Measurements from ENCODE around the gene TMPRSS2.

TMPRSS2 gene

DNA sequence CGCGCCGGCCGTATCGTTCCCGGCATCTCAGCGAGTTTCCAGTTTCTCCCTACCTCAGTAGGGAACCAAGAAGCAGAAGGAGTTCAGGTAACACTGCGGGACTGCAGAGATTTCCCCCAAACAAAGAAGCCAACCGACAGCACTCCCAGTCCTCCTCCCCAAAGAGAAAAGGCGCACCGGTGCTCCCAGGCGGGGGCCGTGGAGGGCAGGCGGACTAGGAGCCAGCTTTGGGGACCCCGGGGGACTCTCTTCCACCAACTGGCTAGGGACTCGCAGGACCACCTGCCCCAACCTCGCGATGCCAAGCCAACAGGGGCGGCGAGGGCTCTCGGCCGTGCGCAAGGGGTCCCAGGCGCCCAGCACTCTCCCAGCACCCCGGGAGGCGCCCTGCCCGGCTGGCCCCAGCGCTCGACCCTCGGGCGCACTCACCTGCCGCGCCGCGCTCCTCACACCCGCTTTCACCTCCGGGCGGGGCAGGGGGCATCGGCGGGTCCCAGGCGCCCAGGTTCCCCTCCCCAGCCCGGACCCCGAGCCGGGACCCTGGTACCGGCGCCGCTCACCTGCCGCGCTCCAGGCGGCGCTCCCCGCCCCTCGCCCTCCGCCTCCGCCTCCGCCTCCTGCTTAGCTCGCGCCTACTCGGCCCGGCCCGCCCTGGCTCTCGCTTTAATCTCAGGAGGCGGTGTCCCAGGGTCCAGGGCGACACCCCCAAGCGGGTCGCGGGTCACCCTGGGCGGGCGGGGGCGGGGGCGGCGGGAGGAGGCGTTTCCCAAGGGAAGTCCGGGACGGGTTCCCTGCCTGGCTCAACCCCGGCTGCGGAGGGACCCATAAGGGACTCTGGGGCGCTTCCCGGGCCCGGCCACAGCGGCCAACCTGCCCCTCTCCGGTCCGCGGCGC is at the start of gene TMPRSS2:
TSS of gene TMPRSS2 (minus strand) at position 638 of the 894 bp plus-strand sequence. CDS start 10,025 bp downstream, outside the sequence.
- DNase-seq (ENCODE audit: low read depth in 2 of 2): no peak

DNA sequence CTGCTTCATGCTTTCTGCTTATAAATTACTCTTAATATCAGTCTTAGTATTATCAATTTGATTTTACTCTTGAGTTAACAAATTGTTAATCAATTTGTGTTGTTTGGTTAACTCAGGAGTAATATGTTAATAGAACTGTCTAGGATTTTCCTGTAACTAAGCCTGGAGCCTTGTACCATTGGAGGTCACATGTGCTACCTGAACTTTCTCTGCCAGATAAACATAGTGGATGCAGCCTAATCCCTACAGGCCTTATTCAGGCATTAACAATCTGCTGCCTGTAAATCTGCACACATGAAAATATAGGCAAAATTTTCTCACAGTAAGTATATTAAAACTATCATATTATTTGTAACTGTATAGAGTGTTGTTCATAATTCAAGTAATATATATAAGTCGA is 47.1 kb upstream of the TMPRSS2 start:
- no peak for DNase-seq (ENCODE audit: low read depth in 2 of 2)

DNA sequence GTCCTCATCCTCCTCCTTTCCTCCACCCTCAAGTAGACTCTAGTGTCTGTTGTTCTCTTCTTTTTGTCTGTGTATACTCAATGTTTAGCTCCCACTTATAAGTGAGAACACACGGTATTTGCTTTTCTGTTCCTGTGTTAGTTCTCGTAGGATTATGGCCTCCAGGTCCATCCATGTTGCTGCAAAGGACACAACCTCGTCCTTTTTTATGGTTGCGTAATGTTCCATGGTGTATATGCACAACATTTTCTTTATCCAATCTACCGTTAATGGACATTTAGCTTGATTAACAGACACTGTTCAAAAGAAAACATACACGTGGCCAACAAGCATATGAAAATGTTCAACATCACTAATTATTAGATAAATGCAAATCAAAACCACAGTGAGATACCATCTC is 44.3 kb upstream of the TMPRSS2 start:
- DNase-seq (ENCODE audit: low read depth in 2 of 2): no peak

DNA sequence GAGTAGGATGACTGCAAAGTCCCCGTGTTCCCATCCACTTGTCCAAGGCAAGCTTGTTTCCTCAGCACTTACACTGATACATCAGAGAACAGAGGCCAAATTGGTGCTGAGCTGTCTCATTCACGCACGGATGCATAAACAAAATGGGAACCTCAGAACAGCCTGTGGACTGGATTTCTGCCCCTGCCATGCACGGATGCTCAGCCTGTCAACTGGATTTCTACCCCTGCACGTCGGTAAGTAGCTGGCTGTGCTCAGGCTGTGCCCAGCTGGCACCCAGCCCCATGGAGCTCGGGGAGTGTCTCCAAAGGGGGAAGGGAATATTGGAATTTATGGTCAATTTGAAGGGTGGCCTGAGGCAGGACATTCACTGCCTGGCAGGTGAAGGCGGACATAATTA is 40.8 kb upstream of the TMPRSS2 start:
- no peak for DNase-seq (ENCODE audit: low read depth in 2 of 2)

DNA sequence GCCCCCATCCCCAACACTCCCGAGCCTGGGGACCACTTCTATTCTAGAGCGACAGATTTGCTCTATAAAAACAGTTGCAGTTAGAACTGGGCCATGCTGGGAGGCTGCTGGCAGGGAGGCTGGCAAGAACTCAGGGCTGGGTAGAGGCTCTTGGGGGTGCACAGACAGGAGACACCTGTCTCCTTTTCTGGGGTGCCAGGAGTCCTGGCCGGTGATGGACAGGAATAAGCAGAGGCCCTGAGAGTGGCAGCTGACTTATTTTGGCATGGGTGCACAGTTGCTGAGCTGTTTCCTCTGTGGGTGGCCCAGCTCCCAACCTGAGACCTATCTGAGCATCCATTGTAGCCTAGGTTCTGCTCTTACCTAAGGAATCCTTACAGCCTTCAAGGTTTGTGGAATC is 39.2 kb upstream of the TMPRSS2 start:
- no peak for DNase-seq (ENCODE audit: low read depth in 2 of 2)

DNA sequence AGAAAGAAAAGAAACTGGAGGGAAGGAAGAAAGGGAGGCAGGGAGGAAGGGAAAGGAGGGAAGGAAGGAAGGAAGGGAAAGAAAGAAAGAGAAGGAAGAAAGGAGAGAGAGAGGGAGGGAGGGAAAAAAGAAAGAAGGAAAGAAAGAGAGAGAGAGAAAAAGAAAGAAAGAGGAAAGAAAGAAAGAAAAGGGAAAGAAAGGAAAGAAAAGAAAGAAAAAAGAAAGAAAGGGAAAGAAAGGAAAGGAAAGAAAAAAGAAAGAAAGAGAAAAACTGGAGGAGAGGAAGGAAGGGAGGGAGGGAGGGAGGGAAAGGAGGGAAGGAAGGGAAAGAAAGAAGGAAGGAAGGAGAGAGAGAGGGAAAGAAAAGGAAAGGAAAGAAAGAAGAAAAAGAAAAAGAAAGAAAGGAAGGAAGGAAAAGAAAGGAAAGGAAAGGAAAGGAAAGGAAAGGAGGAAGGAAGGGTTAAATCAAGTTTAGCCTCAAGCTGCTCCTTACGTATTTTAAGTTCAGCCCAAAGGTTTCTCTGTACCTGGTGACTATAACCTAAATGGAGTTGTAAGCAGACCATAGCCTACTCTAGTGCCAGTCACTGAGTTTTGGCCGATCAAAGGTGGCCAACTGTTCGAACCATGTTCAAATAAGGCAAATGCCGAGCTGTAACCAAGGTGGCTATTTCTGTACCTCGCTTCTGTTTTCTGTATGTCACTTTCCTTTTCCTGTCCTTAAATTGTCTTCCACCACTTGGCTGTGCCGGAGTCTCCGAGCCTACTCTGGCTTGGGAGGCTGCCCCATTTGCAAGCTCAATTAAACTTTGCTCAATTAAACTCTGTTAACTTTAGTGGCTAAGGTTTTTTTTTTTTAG is 37.8 kb upstream of the TMPRSS2 start:
- DNase-seq (ENCODE audit: low read depth in 2 of 2): no peak

DNA sequence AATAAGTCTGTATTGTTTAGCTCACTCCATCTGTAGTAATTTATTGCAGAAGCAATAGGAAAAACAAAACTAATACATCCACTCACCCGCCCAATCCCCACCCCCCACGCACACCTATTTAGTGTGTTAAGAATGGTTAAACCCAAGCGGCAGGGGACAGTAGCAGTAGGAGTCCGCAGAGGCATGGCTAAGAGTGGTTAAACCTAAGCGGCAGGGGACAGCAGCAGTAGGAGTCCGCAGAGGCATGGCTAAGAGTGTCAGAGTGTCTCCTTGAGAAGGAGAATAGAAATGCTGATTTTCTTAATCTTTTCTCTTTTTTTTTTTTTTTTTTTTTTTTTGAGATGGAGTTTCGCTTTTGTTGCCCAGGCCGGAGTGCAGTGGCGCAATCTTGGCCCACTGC is 34.8 kb upstream of the TMPRSS2 start:
- no peak for DNase-seq (ENCODE audit: low read depth in 2 of 2)

DNA sequence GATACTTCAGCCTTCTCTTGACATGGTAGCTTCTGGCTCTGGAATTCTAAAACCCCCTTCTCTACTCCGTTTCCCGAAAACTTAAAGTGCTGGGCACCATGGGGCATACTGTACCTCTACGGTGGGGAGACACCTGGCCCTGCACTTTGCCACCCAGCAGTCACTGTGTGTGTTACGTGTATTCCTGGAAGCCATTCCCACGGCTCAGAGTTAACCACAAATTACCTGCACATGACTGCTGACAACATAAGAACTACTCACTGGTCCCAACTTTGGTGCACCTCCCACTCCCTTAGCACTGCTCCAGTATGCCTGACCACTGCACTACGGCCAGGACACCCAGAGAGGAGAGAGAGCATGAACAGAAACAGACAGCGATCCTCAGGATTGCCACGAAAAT is 29.4 kb upstream of the TMPRSS2 start:
- no peak for DNase-seq (ENCODE audit: low read depth in 2 of 2)

DNA sequence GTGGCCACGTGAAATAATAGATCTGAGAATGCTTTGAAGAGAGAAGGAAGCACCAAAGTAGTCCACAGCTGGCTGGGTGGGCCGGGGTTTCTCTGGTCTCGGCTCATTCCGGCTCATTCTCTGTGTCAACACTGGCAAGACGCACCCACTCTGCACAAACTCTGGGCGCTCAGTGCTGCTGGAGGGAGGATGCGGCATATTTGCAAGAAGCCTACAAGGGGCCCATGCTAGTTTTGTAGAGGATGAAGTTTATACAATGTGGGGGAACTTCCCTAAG is 28.8 kb upstream of the TMPRSS2 start:
- no peak for DNase-seq (ENCODE audit: low read depth in 2 of 2)

DNA sequence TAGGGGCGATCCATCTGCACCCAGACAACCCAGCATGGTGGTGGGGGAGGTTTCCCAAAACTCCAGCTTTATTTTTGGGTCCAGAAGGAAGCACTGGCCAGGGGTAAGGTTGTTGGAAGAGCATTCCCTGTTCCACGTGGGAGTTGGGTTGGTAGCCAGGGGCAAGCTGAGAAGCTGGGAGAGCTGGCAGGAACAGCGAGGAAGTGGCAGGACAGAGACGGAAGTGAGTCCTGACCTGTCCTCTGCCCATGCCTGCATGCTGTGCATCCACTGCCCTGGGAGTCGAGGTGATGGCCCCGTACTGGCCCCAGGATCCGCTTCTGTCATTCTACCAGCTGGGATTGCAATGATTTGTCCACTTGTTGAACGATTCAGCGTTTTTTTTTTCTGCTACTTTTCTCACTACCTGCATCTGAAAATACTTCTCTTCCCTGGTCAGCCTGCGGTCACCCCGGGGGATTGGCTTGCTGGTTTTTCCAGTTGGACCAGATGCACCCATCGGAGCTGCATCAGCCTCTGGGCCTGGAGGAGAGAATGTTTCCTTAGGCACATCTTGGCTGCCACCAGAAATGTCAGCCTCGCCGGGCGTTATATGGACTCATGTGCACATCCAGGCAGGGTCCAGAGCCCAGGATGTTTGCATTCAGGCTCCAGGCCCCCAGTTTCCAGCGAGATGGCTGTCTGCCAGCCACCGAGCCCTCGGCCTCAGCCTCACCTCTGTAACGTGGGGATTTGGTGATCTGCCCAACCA is 28.3 kb upstream of the TMPRSS2 start:
- DNase-seq (ENCODE audit: low read depth in 2 of 2): no peak

DNA sequence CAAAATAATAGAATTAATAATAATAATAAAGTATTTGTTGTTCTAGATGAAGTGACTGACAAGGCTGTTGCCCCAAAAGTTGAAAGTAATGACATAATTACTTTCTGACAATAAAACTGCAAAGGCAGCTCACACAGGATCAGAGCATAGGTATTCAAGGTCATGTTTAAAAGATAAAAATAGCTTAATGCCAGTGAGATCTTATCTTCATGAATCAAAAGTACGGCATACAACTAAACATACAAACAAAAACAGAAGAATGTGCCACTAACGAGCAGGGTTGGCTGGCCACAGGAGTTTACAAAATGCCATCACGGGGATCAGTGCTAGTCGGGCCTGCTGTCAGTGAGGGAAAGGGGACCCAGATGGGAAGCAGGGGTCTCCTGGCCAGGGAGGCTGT is 22.4 kb upstream of the TMPRSS2 start:
- DNase-seq (ENCODE audit: low read depth in 2 of 2): no peak

DNA sequence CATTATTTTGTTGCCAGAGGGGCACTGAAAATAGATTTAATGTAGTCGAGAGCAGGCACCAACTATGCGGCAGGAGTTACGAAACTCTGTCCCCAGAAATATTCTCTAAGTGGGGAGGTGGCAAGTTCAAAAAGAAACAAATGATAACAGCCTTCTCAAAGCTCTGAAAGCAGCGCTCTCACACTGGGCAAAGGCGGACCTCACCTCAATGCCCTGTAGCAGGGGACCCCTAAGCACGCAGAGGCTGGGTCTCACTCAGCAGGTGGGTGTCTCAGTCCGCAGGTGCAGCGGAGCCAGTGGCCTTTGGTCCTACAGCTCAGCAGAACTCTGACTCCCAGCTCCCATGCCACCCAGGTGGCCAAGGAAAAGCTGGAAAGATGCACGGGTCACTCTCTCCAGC is 21.8 kb upstream of the TMPRSS2 start:
- DNase-seq (ENCODE audit: low read depth in 2 of 2): no peak

DNA sequence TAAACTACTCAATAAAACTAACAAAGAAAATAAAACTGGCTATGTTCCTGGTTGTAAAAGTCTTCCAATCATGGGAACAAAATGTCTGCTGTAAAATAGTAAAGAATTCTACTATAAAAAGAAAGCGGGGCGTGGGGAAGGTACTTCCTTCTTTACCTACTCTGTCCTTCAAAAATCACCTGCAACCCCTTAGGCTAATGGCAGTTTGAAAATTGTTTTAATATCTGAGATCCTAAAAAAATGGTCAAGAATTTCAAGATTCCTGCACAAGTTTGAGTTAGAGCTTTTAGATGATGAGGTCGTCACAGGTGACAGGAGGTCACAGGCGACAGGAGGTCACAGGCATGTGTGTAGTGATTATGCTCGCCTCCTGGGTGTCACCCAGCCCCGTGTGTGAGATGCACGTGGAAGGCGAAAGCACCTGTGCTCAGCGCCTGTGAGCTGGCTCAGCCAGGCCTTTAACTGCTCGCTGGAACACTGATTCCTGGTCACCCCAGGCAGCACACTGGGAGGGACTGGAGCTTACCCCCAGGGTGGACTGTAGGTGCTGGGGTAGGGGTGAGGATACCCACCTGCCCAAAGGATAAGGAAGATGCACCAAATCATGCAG is 18.6 kb upstream of the TMPRSS2 start:
- no peak for DNase-seq (ENCODE audit: low read depth in 2 of 2)

DNA sequence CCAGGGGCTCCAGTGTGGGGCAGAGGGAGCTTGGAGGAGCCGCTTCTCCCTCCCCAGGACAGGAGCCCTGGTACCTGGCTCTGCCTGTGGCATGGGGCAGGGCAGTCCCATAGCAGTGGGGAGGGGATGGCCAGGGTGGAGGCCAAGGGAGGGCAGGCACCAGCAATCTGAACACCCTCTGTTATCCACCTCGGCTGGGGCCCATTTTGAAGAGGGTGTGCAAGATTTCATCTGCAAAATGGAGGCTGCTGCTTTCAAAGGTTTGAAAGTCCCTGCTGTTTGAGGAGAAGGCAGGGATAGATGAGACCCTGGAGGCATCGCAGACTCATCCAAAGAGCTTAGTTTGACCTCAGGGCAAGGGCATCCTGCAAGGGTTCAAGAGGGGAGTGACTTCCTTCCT is 15.2 kb upstream of the TMPRSS2 start:
- DNase-seq (ENCODE audit: low read depth in 2 of 2): no peak

DNA sequence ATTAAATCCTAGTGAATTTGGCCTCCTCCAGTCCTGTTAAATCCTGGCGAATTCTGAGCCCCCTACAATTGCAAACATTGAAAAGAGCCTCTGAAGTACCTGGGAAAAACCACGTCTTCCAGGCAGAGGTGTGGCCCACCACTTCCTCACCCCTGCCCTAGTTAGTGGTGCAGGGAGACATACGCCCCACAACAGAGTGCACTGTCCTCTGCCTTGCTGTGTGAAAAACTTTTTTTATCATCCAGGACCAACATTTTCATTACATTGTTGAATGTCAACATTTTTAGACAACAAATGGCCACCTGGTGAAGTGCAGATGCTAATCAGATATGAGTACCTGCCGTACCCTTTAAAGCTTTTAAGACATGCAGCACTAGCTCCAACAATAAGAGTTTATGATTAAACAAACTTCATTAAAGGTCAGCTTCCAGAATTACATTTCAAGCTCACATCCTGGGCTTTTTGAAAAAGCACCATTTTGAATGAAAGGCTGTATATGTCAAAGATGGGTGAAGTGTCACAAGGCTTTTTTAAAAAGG is 13.6 kb upstream of the TMPRSS2 start:
- DNase-seq (ENCODE audit: low read depth in 2 of 2): no peak

DNA sequence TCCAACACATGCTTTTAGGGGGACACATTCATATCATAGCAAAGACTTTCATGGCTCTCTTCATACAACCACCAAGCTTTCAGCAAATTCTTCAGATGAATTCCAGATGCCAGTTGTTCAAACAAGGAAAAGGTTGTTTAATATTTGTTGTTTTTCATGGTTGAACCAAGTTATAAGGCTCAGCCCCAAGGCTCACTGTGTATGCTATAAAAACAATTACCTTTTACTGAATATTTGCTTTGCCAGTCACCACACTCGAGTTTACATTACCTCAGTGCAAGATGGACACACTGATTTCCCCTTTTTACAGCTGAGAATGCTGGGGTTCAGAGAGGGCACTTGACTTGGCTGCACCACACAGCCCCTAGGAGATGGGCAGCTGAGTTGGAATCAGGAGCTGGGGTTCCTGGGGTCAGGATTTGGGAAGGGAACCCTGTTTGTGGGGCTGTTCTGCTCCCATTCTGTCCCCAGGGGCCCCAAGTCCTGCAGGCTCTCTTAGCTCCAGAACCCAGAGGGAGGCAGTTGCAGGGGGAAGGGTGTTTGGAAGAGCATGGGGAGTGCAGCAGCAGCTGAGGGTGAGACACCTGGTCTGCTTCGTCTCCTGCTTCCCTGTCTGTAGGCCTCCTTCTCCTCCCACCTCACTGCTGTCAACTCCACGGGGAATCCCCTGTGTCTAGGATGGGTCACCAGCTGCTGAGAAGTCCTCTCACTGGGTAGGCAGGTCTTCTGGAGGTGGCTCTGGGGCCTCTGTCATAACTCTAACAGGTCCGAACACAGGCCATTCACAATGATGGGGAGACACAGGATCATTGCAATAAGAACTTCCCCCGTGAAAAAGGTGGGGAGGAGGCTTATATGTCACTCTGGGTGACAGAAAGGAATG is 12.8 kb upstream of the TMPRSS2 start:
- DNase-seq (ENCODE audit: low read depth in 2 of 2): no peak

DNA sequence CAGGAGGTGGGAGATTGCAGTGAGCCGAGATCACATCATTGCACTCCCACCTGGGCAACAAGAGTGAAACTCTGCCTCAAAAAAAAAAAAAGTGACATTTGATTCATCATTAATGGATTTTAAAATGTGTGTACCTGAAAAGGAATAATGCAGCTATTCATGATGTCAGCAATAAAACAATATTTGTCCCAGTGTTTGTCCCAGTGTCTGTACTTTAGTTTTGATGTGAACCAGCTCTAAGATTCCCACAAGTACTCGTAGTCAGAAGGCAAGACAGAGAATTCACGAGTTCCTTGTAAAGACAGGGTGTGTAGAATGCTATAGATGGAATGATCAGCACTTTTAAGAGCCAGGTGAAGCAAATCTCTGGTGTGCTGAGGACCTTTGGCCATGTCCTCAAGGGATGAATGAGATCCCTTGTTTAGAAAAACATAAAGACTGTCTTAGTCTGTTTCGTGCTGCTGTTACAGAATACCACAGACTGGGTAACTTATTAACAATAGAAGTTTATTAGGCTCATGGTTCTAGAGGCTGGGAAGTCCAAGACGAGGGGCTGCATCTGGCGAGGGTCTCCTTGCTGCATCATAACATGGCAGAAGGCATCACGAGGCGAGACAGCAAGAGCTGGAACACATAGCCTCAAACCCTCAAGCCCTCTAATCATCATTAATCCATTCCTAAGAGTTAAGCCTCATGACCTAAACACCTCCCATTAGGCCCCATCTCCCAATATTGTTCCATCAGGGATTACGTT is 12.0 kb upstream of the TMPRSS2 start:
- DNase-seq (ENCODE audit: low read depth in 2 of 2): no peak

DNA sequence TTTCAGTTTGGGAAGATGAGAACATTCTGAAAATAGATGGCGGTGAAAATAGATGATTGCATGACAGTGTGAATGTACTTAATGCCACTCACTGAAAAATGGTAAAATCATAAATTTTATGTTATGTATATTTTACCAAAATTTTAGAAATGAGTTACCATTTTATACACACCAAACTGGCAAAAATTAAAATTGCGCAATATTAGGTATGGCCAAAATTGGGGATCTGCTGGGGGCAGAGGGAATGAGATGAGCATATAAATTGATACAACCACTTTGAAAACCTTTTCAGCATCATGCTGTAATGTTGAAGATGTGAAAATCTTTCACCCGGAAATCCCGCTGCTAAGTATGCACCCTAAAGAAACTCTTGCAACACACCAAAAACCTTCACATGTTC is 10.8 kb upstream of the TMPRSS2 start:
- no peak for DNase-seq (ENCODE audit: low read depth in 2 of 2)

DNA sequence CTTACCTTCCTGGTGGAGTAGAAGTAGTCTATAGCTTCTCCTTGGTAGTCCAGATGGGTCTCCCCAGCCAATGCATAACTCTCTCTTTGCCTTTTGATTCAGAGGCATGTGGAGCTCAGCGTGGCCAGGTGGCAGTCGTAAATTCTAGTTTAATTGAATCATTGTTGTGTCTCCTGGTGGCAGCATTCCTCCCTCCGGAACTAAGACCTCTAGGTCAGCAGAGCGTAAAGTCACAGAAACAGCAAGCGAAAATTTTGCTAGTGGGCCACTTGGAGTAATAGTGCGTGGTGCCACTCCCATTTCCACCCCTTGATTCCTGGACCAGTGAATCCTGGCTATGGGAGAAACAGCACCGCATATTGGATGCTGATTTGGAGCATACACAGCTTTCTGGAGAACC is 3.9 kb upstream of the TMPRSS2 start:
- DNase-seq (ENCODE audit: low read depth in 2 of 2): no peak

DNA sequence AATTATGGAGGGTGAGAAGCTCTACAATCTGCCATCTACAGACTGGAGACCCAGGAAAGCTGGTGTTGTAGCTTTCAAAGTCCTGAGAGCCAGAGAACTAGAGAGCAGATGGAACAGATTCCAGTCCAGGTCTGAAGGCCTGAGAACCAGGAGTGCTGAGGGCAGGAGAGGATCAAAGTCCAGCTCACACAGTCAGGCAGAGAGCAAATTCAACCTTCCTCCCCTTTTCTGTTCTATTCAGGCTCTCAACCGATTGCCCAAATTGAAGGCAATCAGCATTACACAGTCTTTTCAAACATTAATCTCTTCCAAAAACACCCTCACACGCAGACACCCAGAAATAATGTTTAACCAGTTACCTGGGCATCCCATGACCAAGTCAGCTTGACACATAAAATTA is 2.5 kb upstream of the TMPRSS2 start:
- no peak for DNase-seq (ENCODE audit: low read depth in 2 of 2)

Data from stimulated activated CD4-positive, alpha-beta T cell treated with anti-CD3 and anti-CD28 coated beads, Interleukin-15, amount 100 ng/mL, for 48 hours (primary cell).